H9 (cell line): ENCODE measurements around the gene FAM170B. TPM values are rescaled to one million over a fixed set of nuclear protein-coding genes. Genes with fewer than 3 reads are reported as not detected.

Experiments
- DNase-seq: peaks from one replicate; pipeline ENCODE4 v3.0.0-alpha.2; 2017
- H2AFZ ChIP-seq: one replicate; pipeline ENCODE4 v1.6.1; 2013; ENCODE audit warnings: mild to moderate bottlenecking, low read length, control low read depth, moderate library complexity
- H2AK5ac ChIP-seq: 2 replicates; pipeline ENCODE4 v1.6.1; 2013; ENCODE audit warnings: low read length, control low read depth, mixed read lengths; ENCODE audit not compliant: insufficient read length
- H2BK120ac ChIP-seq: one replicate; pipeline ENCODE4 v1.6.1; 2013; ENCODE audit warnings: low read depth, mild to moderate bottlenecking, low read length, control low read depth, inconsistent platforms; ENCODE audit not compliant: poor library complexity, severe bottlenecking
- H2BK12ac ChIP-seq: 2 replicates; pipeline ENCODE4 v1.6.1; 2013; ENCODE audit warnings: low read length, control low read depth, mixed read lengths, low read depth; ENCODE audit not compliant: insufficient read length
- H2BK15ac ChIP-seq: 2 replicates; pipeline ENCODE4 v1.6.1; 2013; ENCODE audit warnings: low read depth, low read length, control low read depth
- H2BK20ac ChIP-seq: one replicate; pipeline ENCODE4 v1.6.1; 2013; ENCODE audit warnings: low read depth, mild to moderate bottlenecking, low read length, control low read depth, inconsistent platforms; ENCODE audit not compliant: poor library complexity, severe bottlenecking
- H2BK5ac ChIP-seq: 2 replicates; pipeline ENCODE4 v1.6.1; 2013; ENCODE audit warnings: low read length, control low read depth, mixed read lengths; ENCODE audit not compliant: insufficient read length
- H3K14ac ChIP-seq: 2 replicates; pipeline ENCODE4 v1.6.1; 2013; ENCODE audit warnings: low read length, control low read depth; ENCODE audit not compliant: insufficient read depth
- H3K18ac ChIP-seq: 2 replicates; pipeline ENCODE4 v1.6.1; 2013; ENCODE audit warnings: low read depth, mild to moderate bottlenecking, mixed read lengths, low read length, control low read depth; ENCODE audit not compliant: insufficient read length
- H3K23ac ChIP-seq: 2 replicates; pipeline ENCODE4 v1.6.1; 2013; ENCODE audit warnings: low read length, control low read depth, mixed read lengths, low read depth; ENCODE audit not compliant: insufficient read length
- H3K23me2 ChIP-seq: 2 replicates; pipeline ENCODE4 v1.6.1; 2013; ENCODE audit warnings: low read depth, mild to moderate bottlenecking, mixed read lengths, low read length, control low read depth; ENCODE audit not compliant: insufficient read length, poor library complexity, severe bottlenecking
- H3K27ac ChIP-seq: 2 replicates; pipeline ENCODE4 v1.5.1; 2013; ENCODE audit warnings: low read length, control low read depth, mixed read lengths, low read depth; ENCODE audit not compliant: insufficient read length
- H3K27me3 ChIP-seq: 2 replicates; pipeline ENCODE4 v1.6.1; 2013; ENCODE audit warnings: low read length, control low read depth, inconsistent platforms; ENCODE audit not compliant: insufficient read depth
- H3K4ac ChIP-seq: 2 replicates; pipeline ENCODE4 v1.6.1; 2013; ENCODE audit warnings: low read depth, mild to moderate bottlenecking, control low read depth, inconsistent platforms, low read length, moderate library complexity
- H3K4me1 ChIP-seq: 2 replicates; pipeline ENCODE4 v1.6.1; 2013; ENCODE audit warnings: low read length, control low read depth, inconsistent platforms; ENCODE audit not compliant: insufficient read depth
- H3K4me2 ChIP-seq: 2 replicates; pipeline ENCODE4 v1.6.1; 2013; ENCODE audit warnings: low read length, control low read depth, mixed read lengths; ENCODE audit not compliant: insufficient read length, insufficient read depth
- H3K56ac ChIP-seq: 2 replicates; pipeline ENCODE4 v1.6.1; 2013; ENCODE audit warnings: low read depth, mild to moderate bottlenecking, mixed read lengths, low read length, control low read depth; ENCODE audit not compliant: insufficient read length
- H3K79me1 ChIP-seq: 2 replicates; pipeline ENCODE4 v1.6.1; 2013; ENCODE audit warnings: low read depth, mild to moderate bottlenecking, moderate library complexity, low read length, control low read depth, inconsistent platforms; ENCODE audit not compliant: insufficient read depth, poor library complexity, severe bottlenecking
- H3K79me2 ChIP-seq: 2 replicates; pipeline ENCODE4 v1.6.1; 2013; ENCODE audit warnings: low read length, control low read depth, inconsistent platforms; ENCODE audit not compliant: insufficient read depth
- H3K9ac ChIP-seq: 2 replicates; pipeline ENCODE4 v1.6.1; 2013; ENCODE audit warnings: low read length, control low read depth, mixed read lengths; ENCODE audit not compliant: insufficient read length; ENCODE audit errors: extremely low read depth
- H3K9me3 ChIP-seq: one replicate; pipeline ENCODE4 v1.6.1; 2013; ENCODE audit warnings: low read depth, low read length, inconsistent platforms; ENCODE audit not compliant: control insufficient read depth
- H3T11ph ChIP-seq: one replicate; pipeline ENCODE4 v1.6.1; 2013; ENCODE audit warnings: mild to moderate bottlenecking, low read length, control low read depth, inconsistent platforms
- H4K20me1 ChIP-seq: one replicate; pipeline ENCODE4 v1.6.1; 2013; ENCODE audit not compliant: control insufficient read depth, insufficient read length, insufficient read depth
- H4K5ac ChIP-seq: 2 replicates; pipeline ENCODE4 v1.6.1; 2013; ENCODE audit warnings: low read depth, mild to moderate bottlenecking, mixed read lengths, low read length, control low read depth; ENCODE audit not compliant: insufficient read length
- H4K8ac ChIP-seq: replicated peaks from 2 replicates; pipeline ENCODE4 v1.6.1; 2013; ENCODE audit warnings: low read length, control low read depth, mixed read lengths, low read depth; ENCODE audit not compliant: insufficient read length
- H4K91ac ChIP-seq: 2 replicates; pipeline ENCODE4 v1.6.1; 2013; ENCODE audit warnings: low read depth, mild to moderate bottlenecking, moderate library complexity, mixed read lengths, low read length, control low read depth; ENCODE audit not compliant: insufficient read length
- H3K27ac Mint-ChIP-seq, 3 experiments: 2 replicates in 2 of 3; 3 replicates in 1 of 3; pipeline ENCODE4 v1.8.0; 2020 to 2021; ENCODE audit warnings: mixed read lengths in 3 of 3, mild to moderate bottlenecking in 1 of 3, moderate library complexity in 1 of 3
- H3K27me3 Mint-ChIP-seq: 2 replicates; pipeline ENCODE4 v1.8.0; 2021; ENCODE audit warnings: low read depth, mild to moderate bottlenecking, moderate library complexity, mixed read lengths
- H3K36me3 Mint-ChIP-seq, 3 experiments: 2 replicates in 2 of 3; 3 replicates in 1 of 3; pipeline ENCODE4 v1.8.0; 2020 to 2021; ENCODE audit warnings: low read depth in 3 of 3, mixed read lengths in 3 of 3; ENCODE audit not compliant: insufficient read depth in 1 of 3
- H3K4me1 Mint-ChIP-seq, 2 experiments: 2 replicates each; pipeline ENCODE4 v1.8.0; 2020; ENCODE audit warnings: mixed read lengths in 2 of 2
- H3K4me3 Mint-ChIP-seq, 2 experiments: 2 replicates in 1 of 2; 3 replicates in 1 of 2; pipeline ENCODE4 v1.8.0; 2020 to 2021; ENCODE audit warnings: mild to moderate bottlenecking in 2 of 2, mixed read lengths in 2 of 2, moderate library complexity in 1 of 2
- H3K9me3 Mint-ChIP-seq, 2 experiments: 2 replicates in 1 of 2; 3 replicates in 1 of 2; pipeline ENCODE4 v1.8.0; 2020; ENCODE audit warnings: mild to moderate bottlenecking in 2 of 2, mixed read lengths in 2 of 2, moderate library complexity in 1 of 2
- CTCF ChIP-seq: fragments of 200-600 bp; sonication (generic); conservative IDR thresholded peaks from 3 replicates; pipeline ENCODE4 v1.8.0; 2021; ENCODE audit warnings: antibody characterized with exemption, mild to moderate bottlenecking
- WGBS: extraction: QIAGEN DNeasy Blood & Tissue Kit; methylation state at CpG from one replicate; pipeline ENCODE4 v1.1.7; 2013; ENCODE audit warnings: missing lambda C conversion rate, low lambda C conversion rate, mixed read lengths; ENCODE audit not compliant: insufficient read length; ENCODE audit errors: extremely low coverage; 5-methylcytosine and 5-hydroxymethylcytosine counted together
- total RNA-seq: library from RNA; stranded (reverse); gene quantifications from 2 replicates; pipeline ENCODE4 v1.2.1, GENCODE V29; 2021

FAM170B gene
- total RNA-seq, 1 experiment from 2014 or later = not detected

GRCh38 chr10:49090696-49091380 is 43.0 kb downstream of the FAM170B start:
- no peak overlapping the region for H2AFZ ChIP-seq
- H3K18ac ChIP-seq = peak overlapping the region; percentile 30
- no peak overlapping the region for H4K91ac ChIP-seq
- no peak overlapping the region for H3K9ac ChIP-seq
- H2BK15ac ChIP-seq = no peak overlapping the region
- no peak overlapping the region for H3T11ph ChIP-seq
- H3K14ac ChIP-seq = 0 out of 2 replicates have a peak overlapping the region, but pooled peaks have one; percentile 35
- H4K5ac ChIP-seq = no peak overlapping the region
- peaks cover 48% of the 10 kb centered on the region for H3K27me3 Mint-ChIP-seq
- H3K4me3 Mint-ChIP-seq = no peak overlapping the region
- TF ChIP-seq CTCF = no peak
- DNase-seq = no peak
- H3K36me3 Mint-ChIP-seq = peaks cover 4 to 15% (median 4%) of the 10 kb centered on the region in 3 experiments; a peak in 6 of 7 replicates
- H3K4me1 ChIP-seq = no peaks in the 10 kb centered on the region; the same call in 1 of the 2 replicates
- no peak overlapping the region for H3K27ac ChIP-seq
- no peaks in the 10 kb centered on the region for H4K20me1 ChIP-seq
- no peaks in the 10 kb centered on the region for H3K79me2 ChIP-seq
- H3K9me3 Mint-ChIP-seq = peaks cover 15 to 18% of the 10 kb centered on the region in 2 experiments
- WGBS = no CpG with 5 or more reads among the region's 6 CpGs
- H3K23me2 ChIP-seq = no peaks in the 10 kb centered on the region
- no peak overlapping the region for H2AK5ac ChIP-seq
- H2BK12ac ChIP-seq = no peak overlapping the region
- no peaks in the 10 kb centered on the region for H3K79me1 ChIP-seq
- H3K4me2 ChIP-seq = no peak overlapping the region
- no peak overlapping the region for H3K56ac ChIP-seq
- no peak overlapping the region for H4K8ac ChIP-seq
- peaks cover 16 to 21% of the 10 kb centered on the region in 2 experiments for H3K4me1 Mint-ChIP-seq
- H3K4ac ChIP-seq = no peak overlapping the region
- H2BK120ac ChIP-seq = no peak overlapping the region
- H3K9me3 ChIP-seq = no peaks in the 10 kb centered on the region
- H2BK5ac ChIP-seq = no peak overlapping the region
- H3K27ac Mint-ChIP-seq = no peak overlapping the region
- H3K27me3 ChIP-seq = no peaks in the 10 kb centered on the region
- no peak overlapping the region for H2BK20ac ChIP-seq
- no peak overlapping the region for H3K23ac ChIP-seq
